ENCODE results near the gene SUSD6. TPM values are rescaled to one million over a fixed set of nuclear protein-coding genes. Genes with fewer than 3 reads are reported as not detected.
A peak's percentile ranks its signal among the peaks of the same experiment; 100 is the strongest.

SUSD6 gene
- total and polyA plus RNA-seq, 9 of the 15 experiments (the other 6 are each of a cell fraction or from before 2014, with no cell fraction given): 2.9 to 20.7 (median 5.6) TPM

DNA sequence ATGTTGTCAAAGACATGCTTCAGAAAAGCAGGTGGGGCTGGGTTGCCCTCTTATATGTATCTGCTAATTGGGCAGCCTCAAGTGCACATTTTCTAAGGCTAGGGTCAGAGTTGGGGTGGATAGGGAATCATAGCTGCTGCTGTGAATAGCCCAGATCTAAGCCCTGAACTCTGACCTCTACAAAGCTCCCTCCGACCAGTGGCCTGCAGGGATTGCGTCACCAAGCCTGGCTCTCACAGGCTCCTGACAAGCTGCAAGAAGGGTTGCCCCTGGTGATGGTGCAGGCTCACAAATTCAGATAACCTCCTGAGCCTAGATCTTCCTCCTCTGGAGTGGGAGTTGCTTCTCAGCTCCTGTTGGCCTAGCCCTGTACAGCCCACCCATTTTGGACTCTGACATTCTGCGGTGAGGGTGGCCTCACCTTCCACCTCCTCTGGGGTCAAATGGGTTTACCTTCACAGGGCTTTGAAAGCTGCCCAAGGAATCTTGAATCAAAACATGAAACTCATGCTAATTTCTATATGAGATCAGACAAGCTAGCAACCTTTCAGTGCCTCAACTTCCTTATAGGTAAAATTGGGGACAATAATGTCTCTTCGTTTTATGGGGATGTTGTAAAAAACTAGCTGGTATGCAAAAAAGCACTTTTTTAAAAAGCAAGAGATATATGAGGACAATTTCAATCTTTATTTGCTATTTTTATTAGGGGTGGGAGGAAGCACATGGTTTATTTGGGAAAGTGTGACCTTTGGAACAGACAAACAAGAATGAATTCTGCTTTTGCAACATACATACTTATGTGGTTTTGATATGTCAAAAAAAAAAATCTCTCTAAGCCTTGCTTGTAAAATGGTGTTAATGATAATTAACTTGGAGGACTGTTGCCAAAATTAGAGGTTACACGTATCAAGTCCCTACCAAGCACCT, 4.9 kb upstream of the SUSD6 start (continued):
- peak; percentile 93 for TF ChIP-seq CEBPB (tag; IDR thresholded peaks at IDR 0.05)
- TF ChIP-seq, protein P1, sequence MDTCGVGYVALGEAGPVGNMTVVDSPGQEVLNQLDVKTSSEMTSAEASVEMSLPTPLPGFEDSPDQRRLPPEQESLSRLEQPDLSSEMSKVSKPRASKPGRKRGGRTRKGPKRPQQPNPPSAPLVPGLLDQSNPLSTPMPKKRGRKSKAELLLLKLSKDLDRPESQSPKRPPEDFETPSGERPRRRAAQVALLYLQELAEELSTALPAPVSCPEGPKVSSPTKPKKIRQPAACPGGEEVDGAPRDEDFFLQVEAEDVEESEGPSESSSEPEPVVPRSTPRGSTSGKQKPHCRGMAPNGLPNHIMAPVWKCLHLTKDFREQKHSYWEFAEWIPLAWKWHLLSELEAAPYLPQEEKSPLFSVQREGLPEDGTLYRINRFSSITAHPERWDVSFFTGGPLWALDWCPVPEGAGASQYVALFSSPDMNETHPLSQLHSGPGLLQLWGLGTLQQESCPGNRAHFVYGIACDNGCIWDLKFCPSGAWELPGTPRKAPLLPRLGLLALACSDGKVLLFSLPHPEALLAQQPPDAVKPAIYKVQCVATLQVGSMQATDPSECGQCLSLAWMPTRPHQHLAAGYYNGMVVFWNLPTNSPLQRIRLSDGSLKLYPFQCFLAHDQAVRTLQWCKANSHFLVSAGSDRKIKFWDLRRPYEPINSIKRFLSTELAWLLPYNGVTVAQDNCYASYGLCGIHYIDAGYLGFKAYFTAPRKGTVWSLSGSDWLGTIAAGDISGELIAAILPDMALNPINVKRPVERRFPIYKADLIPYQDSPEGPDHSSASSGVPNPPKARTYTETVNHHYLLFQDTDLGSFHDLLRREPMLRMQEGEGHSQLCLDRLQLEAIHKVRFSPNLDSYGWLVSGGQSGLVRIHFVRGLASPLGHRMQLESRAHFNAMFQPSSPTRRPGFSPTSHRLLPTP (IDR thresholded peaks at IDR 0.05; ENCODE audit: borderline replicate concordance, extremely low read depth, insufficient read length): no peak
- peak in 1 of 2 experiments; percentile 28; a peak in 1 of 4 replicates for TF ChIP-seq RCOR1 (IDR thresholded peaks at IDR 0.05; ENCODE audit: borderline replicate concordance in 1 of 2, low read depth in 2 of 2, low read length in 2 of 2)
